Peyer's patch (tissue), 4 donors: Measurements from ENCODE around the gene TNN.

ENCODE experiments used
- POLR2A ChIP-seq, 2 donors: fragments of 450-650 bp; IDR thresholded peaks; one replicate each; pipeline ENCODE4 v1.5.1; 2017; ENCODE audit warnings: antibody characterized with exemption in 2 of 2, mild to moderate bottlenecking in 2 of 2, moderate library complexity in 2 of 2
- TF ChIP-seq, protein P1 (sequence below), 6 experiments: fragments of 450-650 bp in 4 of 6; fragments of 200-600 bp in 2 of 6; sonication (generic) in 1 of 6; IDR thresholded peaks; one replicate each; pipeline ENCODE4 v1.5.1; 2017 to 2019; ENCODE audit warnings: antibody characterized with exemption in 6 of 6, mild to moderate bottlenecking in 3 of 6, moderate library complexity in 1 of 6

DNA sequence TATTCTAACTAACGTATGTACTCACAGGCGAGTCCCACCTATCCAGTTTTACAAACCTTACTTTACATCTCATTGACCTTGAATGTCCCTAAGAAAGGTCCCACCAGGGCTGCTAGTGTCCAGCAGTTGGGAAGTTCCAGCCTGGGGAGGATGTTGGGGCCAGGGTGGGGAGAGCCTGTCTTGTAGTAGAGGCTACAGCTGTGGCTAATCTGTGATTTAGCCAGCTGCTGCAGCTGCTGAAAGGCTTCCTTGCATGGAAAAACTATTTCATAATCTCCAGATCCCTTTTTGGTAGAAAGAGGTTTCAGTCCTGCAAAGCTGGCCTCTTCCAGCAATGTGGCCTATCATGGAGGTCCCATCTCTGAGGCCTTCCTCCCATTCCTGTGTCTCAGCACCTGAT, 23.1 kb downstream of the TNN start:
- TF ChIP-seq, protein P1, sequence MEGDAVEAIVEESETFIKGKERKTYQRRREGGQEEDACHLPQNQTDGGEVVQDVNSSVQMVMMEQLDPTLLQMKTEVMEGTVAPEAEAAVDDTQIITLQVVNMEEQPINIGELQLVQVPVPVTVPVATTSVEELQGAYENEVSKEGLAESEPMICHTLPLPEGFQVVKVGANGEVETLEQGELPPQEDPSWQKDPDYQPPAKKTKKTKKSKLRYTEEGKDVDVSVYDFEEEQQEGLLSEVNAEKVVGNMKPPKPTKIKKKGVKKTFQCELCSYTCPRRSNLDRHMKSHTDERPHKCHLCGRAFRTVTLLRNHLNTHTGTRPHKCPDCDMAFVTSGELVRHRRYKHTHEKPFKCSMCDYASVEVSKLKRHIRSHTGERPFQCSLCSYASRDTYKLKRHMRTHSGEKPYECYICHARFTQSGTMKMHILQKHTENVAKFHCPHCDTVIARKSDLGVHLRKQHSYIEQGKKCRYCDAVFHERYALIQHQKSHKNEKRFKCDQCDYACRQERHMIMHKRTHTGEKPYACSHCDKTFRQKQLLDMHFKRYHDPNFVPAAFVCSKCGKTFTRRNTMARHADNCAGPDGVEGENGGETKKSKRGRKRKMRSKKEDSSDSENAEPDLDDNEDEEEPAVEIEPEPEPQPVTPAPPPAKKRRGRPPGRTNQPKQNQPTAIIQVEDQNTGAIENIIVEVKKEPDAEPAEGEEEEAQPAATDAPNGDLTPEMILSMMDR (IDR thresholded peaks at IDR 0.05), result no peak
- no peak for TF ChIP-seq POLR2A (IDR thresholded peaks at IDR 0.05)
